ENCODE measurements around the gene RNASE2.

DNA sequence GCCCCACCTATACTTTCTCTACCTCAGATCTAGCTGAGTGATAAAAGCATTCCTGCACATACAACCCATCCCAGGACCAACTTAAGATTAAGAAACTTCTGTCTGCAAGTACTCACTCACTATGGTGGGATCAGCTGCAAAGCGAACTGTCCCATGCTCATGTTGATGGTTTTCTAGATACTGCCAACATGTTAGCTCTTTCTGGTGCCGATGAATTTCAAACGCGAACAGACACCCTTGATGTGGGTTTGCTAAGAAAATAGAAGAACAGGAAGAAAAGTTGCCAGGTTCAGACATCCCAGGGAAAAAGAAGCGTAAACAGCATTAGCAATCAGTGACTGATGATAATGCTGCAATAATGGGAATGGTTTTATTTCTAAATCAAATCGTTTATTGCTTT is 42.3 kb downstream of the RNASE2 start:
- no peak for TF ChIP-seq CREB1 (CRISPR knock-in tag; IDR thresholded peaks at IDR 0.05)
- TF ChIP-seq RELA (CRISPR knock-in tag; IDR thresholded peaks at IDR 0.05; ENCODE audit: borderline replicate concordance), result no peak
- TF ChIP-seq, protein P1, sequence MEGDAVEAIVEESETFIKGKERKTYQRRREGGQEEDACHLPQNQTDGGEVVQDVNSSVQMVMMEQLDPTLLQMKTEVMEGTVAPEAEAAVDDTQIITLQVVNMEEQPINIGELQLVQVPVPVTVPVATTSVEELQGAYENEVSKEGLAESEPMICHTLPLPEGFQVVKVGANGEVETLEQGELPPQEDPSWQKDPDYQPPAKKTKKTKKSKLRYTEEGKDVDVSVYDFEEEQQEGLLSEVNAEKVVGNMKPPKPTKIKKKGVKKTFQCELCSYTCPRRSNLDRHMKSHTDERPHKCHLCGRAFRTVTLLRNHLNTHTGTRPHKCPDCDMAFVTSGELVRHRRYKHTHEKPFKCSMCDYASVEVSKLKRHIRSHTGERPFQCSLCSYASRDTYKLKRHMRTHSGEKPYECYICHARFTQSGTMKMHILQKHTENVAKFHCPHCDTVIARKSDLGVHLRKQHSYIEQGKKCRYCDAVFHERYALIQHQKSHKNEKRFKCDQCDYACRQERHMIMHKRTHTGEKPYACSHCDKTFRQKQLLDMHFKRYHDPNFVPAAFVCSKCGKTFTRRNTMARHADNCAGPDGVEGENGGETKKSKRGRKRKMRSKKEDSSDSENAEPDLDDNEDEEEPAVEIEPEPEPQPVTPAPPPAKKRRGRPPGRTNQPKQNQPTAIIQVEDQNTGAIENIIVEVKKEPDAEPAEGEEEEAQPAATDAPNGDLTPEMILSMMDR (IDR thresholded peaks at IDR 0.05), result no peak
- TF ChIP-seq, protein P2, sequence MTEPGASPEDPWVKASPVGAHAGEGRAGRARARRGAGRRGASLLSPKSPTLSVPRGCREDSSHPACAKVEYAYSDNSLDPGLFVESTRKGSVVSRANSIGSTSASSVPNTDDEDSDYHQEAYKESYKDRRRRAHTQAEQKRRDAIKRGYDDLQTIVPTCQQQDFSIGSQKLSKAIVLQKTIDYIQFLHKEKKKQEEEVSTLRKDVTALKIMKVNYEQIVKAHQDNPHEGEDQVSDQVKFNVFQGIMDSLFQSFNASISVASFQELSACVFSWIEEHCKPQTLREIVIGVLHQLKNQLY (CRISPR knock-in tag; IDR thresholded peaks at IDR 0.05), result no peak

All from WTC11 (cell line).